B cell (primary cell): ENCODE results near the gene RTL5. TPM values are rescaled to one million over a fixed set of nuclear protein-coding genes. Genes with fewer than 3 reads are reported as not detected.

Source experiments
- ATAC-seq: fragments of 200-7000 bp; cut with Tn5 transposase; one replicate; pipeline ENCODE4 v1.10.0; 2021; ENCODE audit warnings: low read depth, mild to moderate bottlenecking, moderate number of reproducible peaks, moderate library complexity
- CTCF ChIA-PET: fragments of 350-600 bp; sonication (Branson Sonifier 250); formaldehyde crosslinking; loops from one replicate; lab custom pipeline; 2021; ENCODE audit warnings: antibody characterized with exemption, inconsistent platforms; lab: Charles Lee
- POLR2A ChIA-PET: fragments of 350-600 bp; sonication (Branson Sonifier 250); formaldehyde crosslinking; loops from one replicate; lab custom pipeline; 2021; ENCODE audit warnings: antibody characterized with exemption; lab: Charles Lee
- DNase-seq: peaks from one replicate; pipeline ENCODE4 v3.0.0; 2013
- H2AFZ ChIP-seq: 2 replicates; pipeline ENCODE4 v1.6.1; 2012; ENCODE audit warnings: mild to moderate bottlenecking, low read depth, low read length; ENCODE audit not compliant: insufficient read depth, poor library complexity, severe bottlenecking
- H3K27ac ChIP-seq, 2 donors: 1 replicate in 1 of 2; 2 replicates in 1 of 2; pipeline ENCODE4 v1.5.1; 2012 to 2013; ENCODE audit warnings: low read length in 2 of 2, mild to moderate bottlenecking in 2 of 2, moderate library complexity in 1 of 2
- H3K27me3 ChIP-seq, 4 experiments: fragments of 200-600 bp in 1 of 4; sonication (generic) in 1 of 4; replicated peaks in 1 of 4; 1 replicate in 2 of 4; 2 replicates in 2 of 4; pipeline versions ENCODE4 v1.6.1 to v1.7.0; 2013 to 2016; ENCODE audit warnings: low read length in 3 of 4, mild to moderate bottlenecking in 2 of 4, mixed read lengths in 1 of 4, moderate library complexity in 1 of 4; ENCODE audit not compliant: insufficient read depth in 4 of 4, control insufficient read depth in 3 of 4; ENCODE audit errors: control extremely low read depth in 1 of 4
- H3K36me3 ChIP-seq, 2 experiments: replicated peaks in 1 of 2; 1 replicate in 1 of 2; 2 replicates in 1 of 2; pipeline versions ENCODE4 v1.6.1 to v1.7.1; 2013; ENCODE audit warnings: low read length in 1 of 2; ENCODE audit not compliant: insufficient read depth in 2 of 2, control insufficient read depth in 1 of 2; ENCODE audit errors: control extremely low read depth in 1 of 2, extremely low read depth in 1 of 2
- H3K4me1 ChIP-seq, 2 donors: fragments of 200-600 bp in 1 of 2; sonication (generic) in 1 of 2; 1 replicate in 1 of 2; 2 replicates in 1 of 2; pipeline versions ENCODE4 v1.5.1 to v1.6.1; 2013 to 2017; ENCODE audit warnings: low read length in 2 of 2; ENCODE audit not compliant: control insufficient read depth in 2 of 2, insufficient read depth in 2 of 2
- H3K4me2 ChIP-seq: replicated peaks from 2 replicates; pipeline ENCODE3; 2012; ENCODE audit warnings: mild to moderate bottlenecking, low read depth, low read length; ENCODE audit not compliant: poor library complexity, severe bottlenecking
- H3K4me3 ChIP-seq, 5 experiments: fragments of 200-600 bp in 1 of 5; sonication (generic) in 1 of 5; 1 replicate in 3 of 5; 2 replicates in 2 of 5; pipeline versions ENCODE4 v1.5.1 to v1.7.0; 2011 to 2016; ENCODE audit warnings: low read length in 4 of 5, mild to moderate bottlenecking in 4 of 5, low read depth in 2 of 5, control low read depth in 1 of 5, moderate library complexity in 1 of 5; ENCODE audit not compliant: insufficient read depth in 1 of 5; ENCODE audit errors: control extremely low read depth in 1 of 5, extremely low read depth in 1 of 5
- H3K79me2 ChIP-seq: fragments of 200-600 bp; sonication (generic); one replicate; pipeline ENCODE4 v1.6.0; 2016; ENCODE audit warnings: low read length; ENCODE audit not compliant: control insufficient read depth, insufficient read depth
- H3K9ac ChIP-seq: fragments of 200-600 bp; sonication (generic); 2 replicates; pipeline ENCODE4 v1.6.1; 2017; ENCODE audit warnings: mild to moderate bottlenecking, low read length, moderate library complexity
- H3K9me3 ChIP-seq, 3 donors: one replicate each; pipeline versions ENCODE4 v1.6.1 to v1.7.1; 2013; ENCODE audit warnings: low read length in 2 of 3; ENCODE audit not compliant: control insufficient read depth in 2 of 3, insufficient read depth in 1 of 3; ENCODE audit errors: control extremely low read depth in 1 of 3
- H4K20me1 ChIP-seq: 2 replicates; pipeline ENCODE4 v1.6.0; 2012; ENCODE audit warnings: mild to moderate bottlenecking, low read length; ENCODE audit not compliant: insufficient read depth, control insufficient read depth, poor library complexity, severe bottlenecking
- H3K27ac Mint-ChIP-seq: one replicate; pipeline ENCODE4 v1.8.0; 2021; ENCODE audit warnings: mixed read lengths
- H3K27me3 Mint-ChIP-seq: one replicate; pipeline ENCODE4 v1.8.0; 2021; ENCODE audit warnings: mixed read lengths
- H3K4me1 Mint-ChIP-seq: one replicate; pipeline ENCODE4 v1.8.0; 2021; ENCODE audit warnings: mixed read lengths
- H3K4me3 Mint-ChIP-seq: one replicate; pipeline ENCODE4 v1.8.0; 2021; ENCODE audit warnings: mixed read lengths
- H3K9me3 Mint-ChIP-seq: one replicate; pipeline ENCODE4 v1.8.0; 2022; ENCODE audit warnings: mixed read lengths; ENCODE audit not compliant: insufficient read depth
- EZH2 ChIP-seq: IDR thresholded peaks from 2 replicates; pipeline ENCODE4 v1.6.1; 2012; ENCODE audit warnings: borderline replicate concordance, low read depth, mild to moderate bottlenecking, moderate library complexity, low read length; ENCODE audit not compliant: insufficient read depth, poor library complexity, severe bottlenecking
- WGBS: methylation state at CpG from one replicate; pipeline ENCODE4 v1.1.5; 2013; ENCODE audit warnings: missing lambda C conversion rate; ENCODE audit not compliant: insufficient coverage; 5-methylcytosine and 5-hydroxymethylcytosine counted together
- intact Hi-C: fragments of 100-400 bp; cut with micrococcal nuclease; formaldehyde crosslinking; loops from one replicate; pipeline ENCODE4 v1.10.0; 2022
- polyA plus RNA-seq: library from polyadenylated mRNA; depleted of rRNA; stranded (reverse); fragments of >200 nt; gene quantifications from 2 replicates; pipeline ENCODE4 v1.2.3, GENCODE V29; 2012
- total RNA-seq, 2 donors: library from RNA; stranded (reverse); fragments of 120-200 nt in 1 of 2; gene quantifications; 1 replicate in 1 of 2; 2 replicates in 1 of 2; pipeline versions ENCODE4 v1.2.3 to v1.2.4, GENCODE V29; 2013 to 2022
- TF ChIP-seq, protein P1 (sequence below): fragments of 200-600 bp; IDR thresholded peaks from one replicate; pipeline ENCODE4 v1.8.0; 2022; ENCODE audit warnings: antibody characterized with exemption, mild to moderate bottlenecking

Gene RTL5
- total and polyA plus RNA-seq, 2 donors (not counting 1 experiment from before 2014, with no cell fraction given): 1.0 to 22.4 TPM

GRCh38 chrX:72128881-72129280, 2.8 kb downstream of the RTL5 start:
- Histone ChIP-seq H3K9ac (no peak overlapping the region), H3K9me3 (no peaks in the 10 kb centered on the region), H3K27ac (no peak overlapping the region), H3K4me2 (no peak overlapping the region), H3K4me1 (peaks cover 10 to 14% of the 10 kb centered on the region in 2 donors), H3K27me3 (peaks cover 0 to 17% (median 8%) of the 10 kb centered on the region in 4 experiments), H2AFZ (no peak overlapping the region), H4K20me1 (no peaks in the 10 kb centered on the region), H3K79me2 (no peaks in the 10 kb centered on the region), H3K36me3 (no peaks in the 10 kb centered on the region), H3K4me3 (no peak overlapping the region)
- ChIA-PET CTCF (interaction anchor here (5.6 to 7.9 kb wide), 2 partner anchors 109 to 128 kb away, joined by 83 to 108 read pairs; no protein-coding TSS in a partner anchor), POLR2A (no interaction called here)
- DNase-seq: peak; percentile 28
- H3K27ac Mint-ChIP-seq: no peak overlapping the region
- TF ChIP-seq EZH2: no peak
- TF ChIP-seq, protein P1, sequence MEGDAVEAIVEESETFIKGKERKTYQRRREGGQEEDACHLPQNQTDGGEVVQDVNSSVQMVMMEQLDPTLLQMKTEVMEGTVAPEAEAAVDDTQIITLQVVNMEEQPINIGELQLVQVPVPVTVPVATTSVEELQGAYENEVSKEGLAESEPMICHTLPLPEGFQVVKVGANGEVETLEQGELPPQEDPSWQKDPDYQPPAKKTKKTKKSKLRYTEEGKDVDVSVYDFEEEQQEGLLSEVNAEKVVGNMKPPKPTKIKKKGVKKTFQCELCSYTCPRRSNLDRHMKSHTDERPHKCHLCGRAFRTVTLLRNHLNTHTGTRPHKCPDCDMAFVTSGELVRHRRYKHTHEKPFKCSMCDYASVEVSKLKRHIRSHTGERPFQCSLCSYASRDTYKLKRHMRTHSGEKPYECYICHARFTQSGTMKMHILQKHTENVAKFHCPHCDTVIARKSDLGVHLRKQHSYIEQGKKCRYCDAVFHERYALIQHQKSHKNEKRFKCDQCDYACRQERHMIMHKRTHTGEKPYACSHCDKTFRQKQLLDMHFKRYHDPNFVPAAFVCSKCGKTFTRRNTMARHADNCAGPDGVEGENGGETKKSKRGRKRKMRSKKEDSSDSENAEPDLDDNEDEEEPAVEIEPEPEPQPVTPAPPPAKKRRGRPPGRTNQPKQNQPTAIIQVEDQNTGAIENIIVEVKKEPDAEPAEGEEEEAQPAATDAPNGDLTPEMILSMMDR: peak; percentile 53
- H3K27me3 Mint-ChIP-seq: peaks cover 7% of the 10 kb centered on the region
- H3K4me1 Mint-ChIP-seq: peaks cover 24% of the 10 kb centered on the region
- no peak for ATAC-seq
- no peaks in the 10 kb centered on the region for H3K9me3 Mint-ChIP-seq
- no peak overlapping the region for H3K4me3 Mint-ChIP-seq
- 81% methylated on average over 2 of the region's 6 CpGs for WGBS
- intact Hi-C loops: no loop called here

DNA sequence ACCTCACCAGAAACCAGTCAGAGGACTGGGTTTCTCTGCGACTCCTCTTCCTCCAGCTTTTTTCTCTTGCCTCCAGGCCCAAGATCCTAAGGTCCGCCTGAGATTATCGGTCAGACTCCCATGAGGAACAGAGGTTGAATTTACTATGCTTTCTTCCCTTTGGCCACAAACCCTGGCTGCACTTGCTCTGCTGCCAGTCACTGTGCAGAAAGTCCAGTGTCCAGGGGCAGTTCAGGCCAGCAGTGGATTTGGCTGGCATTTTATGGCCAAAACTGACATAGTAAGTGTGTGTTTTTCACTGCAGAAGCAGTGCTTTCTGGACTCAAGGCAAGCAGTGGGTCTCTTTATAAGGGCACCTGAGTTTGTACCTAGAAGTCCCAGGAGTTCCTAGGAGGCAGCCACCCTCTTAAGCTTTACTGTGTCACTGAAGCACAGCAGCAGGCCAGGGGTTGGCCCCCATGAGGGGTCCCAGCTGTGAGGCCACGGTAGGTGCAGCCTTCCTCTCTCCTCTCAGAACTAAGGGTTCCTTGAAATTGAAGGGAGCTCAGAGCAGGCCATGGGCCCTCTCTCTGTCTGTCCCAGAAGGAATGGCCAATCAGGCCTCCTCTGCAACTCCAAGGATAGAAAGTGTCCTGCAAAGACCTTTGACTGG, 3.4 kb downstream of the RTL5 start:
- no peak for TF ChIP-seq EZH2
- TF ChIP-seq, protein P1: no peak
- ATAC-seq (no peak), DNase-seq (no peak)
- Mint-ChIP-seq H3K4me1 (peaks cover 23% of the 10 kb centered on the region), H3K27me3 (peaks cover 5% of the 10 kb centered on the region), H3K27ac (no peak overlapping the region), H3K4me3 (no peak overlapping the region), H3K9me3 (no peaks in the 10 kb centered on the region)
- Histone ChIP-seq H3K79me2 (no peaks in the 10 kb centered on the region), H3K4me1 (peaks cover 14 to 19% of the 10 kb centered on the region in 2 donors), H3K4me2 (no peak overlapping the region), H3K4me3 (no peak overlapping the region), H3K27me3 (peaks cover 0 to 14% (median 7%) of the 10 kb centered on the region in 4 experiments), H3K9ac (no peak overlapping the region), H3K36me3 (no peaks in the 10 kb centered on the region), H4K20me1 (no peaks in the 10 kb centered on the region), H3K27ac (no peak overlapping the region), H2AFZ (no peak overlapping the region), H3K9me3 (no peaks in the 10 kb centered on the region)
- WGBS: 100% methylated on average over 3 of the region's 4 CpGs
- intact Hi-C loops: no loop called here
- ChIA-PET POLR2A (no interaction called here), CTCF (interaction anchor here (2.0 to 7.9 kb wide), 6 partner anchors 13 to 127 kb away, joined by 4 to 108 read pairs (median 14); no protein-coding TSS in a partner anchor)
